Hepatocyte (in vitro differentiated cells): ENCODE data around the gene CDCP1. TPM values are rescaled to one million over a fixed set of nuclear protein-coding genes. Genes with fewer than 3 reads are reported as not detected.
"Not testable (repeated sequence)": the region's sequence is repeated elsewhere in the genome, so short reads cannot be mapped to it uniquely, and the experiment has no call there.

Experiments
- DNase-seq: peaks from one replicate; pipeline ENCODE4 v3.0.0-alpha.2; 2016; ENCODE audit warnings: low spot score
- H2AFZ ChIP-seq: fragments of 200-600 bp; sonication (generic); 2 replicates; pipeline ENCODE4 v1.6.0; 2016; ENCODE audit warnings: antibody characterized with exemption, mild to moderate bottlenecking
- H3K27ac ChIP-seq: fragments of 200-600 bp; sonication (generic); 2 replicates; pipeline ENCODE4 v1.5.1; 2016; ENCODE audit warnings: mild to moderate bottlenecking
- H3K27me3 ChIP-seq: fragments of 200-600 bp; sonication (generic); 2 replicates; pipeline ENCODE4 v1.6.1; 2016
- H3K36me3 ChIP-seq: fragments of 200-600 bp; sonication (generic); replicated peaks from 2 replicates; pipeline ENCODE4 v1.5.1; 2016; ENCODE audit warnings: low read depth; ENCODE audit not compliant: insufficient read depth
- H3K4me1 ChIP-seq: fragments of 200-600 bp; sonication (generic); 2 replicates; pipeline ENCODE4 v1.5.1; 2016; ENCODE audit warnings: mild to moderate bottlenecking, moderate library complexity; ENCODE audit not compliant: insufficient read depth
- H3K4me2 ChIP-seq: fragments of 200-600 bp; sonication (generic); 2 replicates; pipeline ENCODE4 v1.6.0; 2016
- H3K4me3 ChIP-seq: fragments of 200-600 bp; sonication (generic); 2 replicates; pipeline ENCODE4 v1.5.1; 2016; ENCODE audit warnings: mild to moderate bottlenecking
- H3K79me2 ChIP-seq: fragments of 200-600 bp; sonication (generic); 2 replicates; pipeline ENCODE4 v1.6.0; 2017; ENCODE audit warnings: mild to moderate bottlenecking
- H3K9me2 ChIP-seq: fragments of 200-600 bp; sonication (generic); replicated peaks from 2 replicates; pipeline ENCODE4 v1.6.0; 2017; ENCODE audit warnings: mild to moderate bottlenecking; ENCODE audit not compliant: insufficient read depth
- H3K9me3 ChIP-seq: fragments of 200-600 bp; sonication (generic); 2 replicates; pipeline ENCODE4 v1.5.1; 2016; ENCODE audit warnings: low read depth, mild to moderate bottlenecking
- H4K20me1 ChIP-seq: fragments of 200-600 bp; sonication (generic); 2 replicates; pipeline ENCODE4 v1.6.0; 2016; ENCODE audit warnings: mild to moderate bottlenecking; ENCODE audit not compliant: insufficient read depth, poor library complexity, severe bottlenecking
- CTCF ChIP-seq: fragments of 200-600 bp; sonication (generic); IDR thresholded peaks from 2 replicates; pipeline ENCODE4 v1.5.1; 2016; ENCODE audit warnings: antibody characterized with exemption, mild to moderate bottlenecking; ENCODE audit not compliant: poor library complexity
- EZH2 ChIP-seq: fragments of 200-600 bp; sonication (generic); IDR thresholded peaks from 2 replicates; pipeline ENCODE4 v1.6.1; 2016; ENCODE audit warnings: antibody characterized with exemption, mild to moderate bottlenecking, borderline replicate concordance
- EZH2phosphoT487 ChIP-seq: fragments of 200-600 bp; sonication (generic); IDR thresholded peaks from one replicate; pipeline ENCODE4 v1.6.1; 2018; ENCODE audit warnings: antibody characterized with exemption, mild to moderate bottlenecking, low read depth, moderate library complexity; ENCODE audit not compliant: unreplicated experiment, severe bottlenecking
- WGBS: methylation state at CpG from one replicate; pipeline ENCODE4 v1.1.6; 2016; ENCODE audit warnings: low lambda C conversion rate; ENCODE audit errors: missing lambda C conversion rate; 5-methylcytosine and 5-hydroxymethylcytosine counted together
- polyA plus RNA-seq: library from polyadenylated mRNA; unstranded; fragments of >200 nt; fragmentation: Nextera tagmentation; extraction: Ambion mirVana; gene quantifications from 2 replicates; pipeline ENCODE4 v1.2.1, GENCODE V29; 2016
- total RNA-seq: library from RNA; depleted of rRNA; stranded (reverse); fragments of >200 nt; gene quantifications from 2 replicates; pipeline ENCODE4 v1.2.3, GENCODE V29; 2014

The CDCP1 gene
- total and polyA plus RNA-seq, 2 experiments from 2014 or later = 4.8 to 7.0 TPM

GRCh38 chr3:45078910-45079522 is 67.2 kb downstream of the CDCP1 start:
- TF ChIP-seq EZH2 (no peak), EZH2phosphoT487 (no peak), CTCF (peak; percentile 15)
- H3K9me3 ChIP-seq = no peaks in the 10 kb centered on the region
- peaks cover 8% of the 10 kb centered on the region for H3K4me1 ChIP-seq
- peak overlapping the region; percentile 40 for H3K27ac ChIP-seq
- no peak overlapping the region for H3K4me3 ChIP-seq
- H3K4me2 ChIP-seq = no peak overlapping the region
- H3K9me2 ChIP-seq = no peaks in the 10 kb centered on the region
- no peak overlapping the region for H2AFZ ChIP-seq
- no peaks in the 10 kb centered on the region for H3K27me3 ChIP-seq
- H3K79me2 ChIP-seq = no peaks in the 10 kb centered on the region
- WGBS = 80% methylated on average over 8 of the region's 8 CpGs
- DNase-seq = no peak
- H3K36me3 ChIP-seq = no peaks in the 10 kb centered on the region
- no peaks in the 10 kb centered on the region for H4K20me1 ChIP-seq

- not testable (repeated sequence) for H3K9me2 ChIP-seq, H3K79me2 ChIP-seq, DNase-seq, H2AFZ ChIP-seq, H3K36me3 ChIP-seq, H3K4me3 ChIP-seq, H3K27ac ChIP-seq, H3K4me1 ChIP-seq, H3K9me3 ChIP-seq, H3K4me2 ChIP-seq, H3K27me3 ChIP-seq, H4K20me1 ChIP-seq
- WGBS = 95% methylated on average over 1 of the region's 1 CpG
Observed at GRCh38 chr3:45078256-45078655, 67.9 kb downstream of the CDCP1 start.

GRCh38 chr3:45075821-45076625 is 70.2 kb downstream of the CDCP1 start:
- DNase-seq = no peak
- peaks cover 8% of the 10 kb centered on the region for H3K4me1 ChIP-seq
- no peaks in the 10 kb centered on the region for H3K9me2 ChIP-seq
- no peak overlapping the region for H3K4me3 ChIP-seq
- no peak overlapping the region for H2AFZ ChIP-seq
- 89% methylated on average over 11 of the region's 11 CpGs for WGBS
- no peaks in the 10 kb centered on the region for H3K36me3 ChIP-seq
- no peak overlapping the region for H3K4me2 ChIP-seq
- no peaks in the 10 kb centered on the region for H3K79me2 ChIP-seq
- H3K9me3 ChIP-seq = no peaks in the 10 kb centered on the region
- H4K20me1 ChIP-seq = no peaks in the 10 kb centered on the region
- no peaks in the 10 kb centered on the region for H3K27me3 ChIP-seq
- H3K27ac ChIP-seq = no peak overlapping the region
- no peak for TF ChIP-seq CTCF
- no peak for TF ChIP-seq EZH2phosphoT487
- no peak for TF ChIP-seq EZH2

DNA sequence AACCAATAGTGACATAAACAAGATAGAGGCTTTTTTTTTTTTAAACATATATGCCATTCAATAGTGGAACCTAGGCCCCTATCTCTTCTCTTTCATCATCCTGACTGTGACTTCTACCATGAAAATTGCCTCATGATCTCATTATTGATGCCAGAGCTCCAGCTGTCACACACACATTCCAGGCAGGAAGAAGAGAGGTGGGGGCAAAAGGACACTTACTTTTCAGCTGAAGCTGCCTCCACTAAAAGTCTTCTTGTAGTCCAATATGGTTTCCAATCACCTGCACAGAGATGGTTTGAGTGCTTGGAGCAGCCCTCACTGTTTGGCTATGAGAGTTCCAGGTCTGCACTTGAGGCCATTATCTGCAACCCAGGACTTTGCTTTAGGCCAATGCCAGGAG is 75.1 kb downstream of the CDCP1 start:
- no peak for TF ChIP-seq CTCF
- TF ChIP-seq EZH2phosphoT487 = no peak
- TF ChIP-seq EZH2 = no peak
- DNase-seq = no peak
- H3K4me2 ChIP-seq = no peak overlapping the region
- no peaks in the 10 kb centered on the region for H3K9me2 ChIP-seq
- no peak overlapping the region for H2AFZ ChIP-seq
- H3K79me2 ChIP-seq = no peaks in the 10 kb centered on the region
- H3K4me1 ChIP-seq = no peaks in the 10 kb centered on the region
- no peaks in the 10 kb centered on the region for H3K9me3 ChIP-seq
- H3K4me3 ChIP-seq = no peak overlapping the region
- H3K27ac ChIP-seq = no peak overlapping the region
- no peaks in the 10 kb centered on the region for H4K20me1 ChIP-seq
- H3K27me3 ChIP-seq = no peaks in the 10 kb centered on the region
- H3K36me3 ChIP-seq = no peaks in the 10 kb centered on the region
